GM12878 (cell line): ENCODE results near the gene NUDT22. TPM values are rescaled to one million over a fixed set of nuclear protein-coding genes. Genes with fewer than 3 reads are reported as not detected.
A peak's percentile ranks its signal among the peaks of the same experiment; 100 is the strongest.

ENCODE experiments used
- ATAC-seq: fragments of 200-7000 bp; cut with Tn5 transposase; 3 replicates; pipeline ENCODE4 v1.9.1; 2020; ENCODE audit warnings: mild to moderate bottlenecking, moderate library complexity
- BruUV-seq: library from RNA; stranded (reverse); fragments of 400-500 nt; replicated peaks from 2 replicates; lab custom pipeline; 2021; lab: Mats Ljungman, UMichigan
- CTCF ChIA-PET: fragments of 300-600 bp; sonication (Branson Sonifier 250); formaldehyde crosslinking; extraction: SDS; loops from one replicate; lab custom pipeline; 2021; ENCODE audit warnings: inconsistent platforms; lab: Yijun Ruan, JAX
- POLR2A ChIA-PET: fragments of 350-600 bp; formaldehyde crosslinking; extraction: SDS; loops from one replicate; lab custom pipeline; 2021; ENCODE audit warnings: inconsistent platforms; lab: Charles Lee
- RAD21 ChIA-PET: fragments of 300-600 bp; sonication (Branson Sonifier 250); formaldehyde crosslinking; loops from one replicate; lab custom pipeline; 2023; ENCODE audit warnings: antibody characterized with exemption; ENCODE audit not compliant: unreplicated experiment; lab: Charles Lee
- SMC1A ChIA-PET: fragments of 300-600 bp; sonication (Branson Sonifier 250); formaldehyde crosslinking; loops from one replicate; lab custom pipeline; 2023; ENCODE audit not compliant: unreplicated experiment, uncharacterized antibody; lab: Charles Lee
- DNase-seq: peaks from one replicate; pipeline ENCODE4 v3.0.0-alpha.2; 2011; ENCODE audit warnings: low read depth, low spot score
- FAIRE-seq: peaks from 3 replicates; lab custom pipeline; 2011; peaks lifted over from hg19 to GRCh38; lab: Jason Lieb, UNC
- H2AFZ ChIP-seq: 2 replicates; pipeline ENCODE4 v1.6.0; 2011; ENCODE audit warnings: low read depth, low read length, control low read depth; ENCODE audit not compliant: control insufficient read depth
- H3K27ac ChIP-seq: 2 replicates; pipeline ENCODE4 v1.5.1; 2011; ENCODE audit warnings: control low read depth; ENCODE audit not compliant: control insufficient read depth, insufficient read depth
- H3K27me3 ChIP-seq, 2 experiments: replicated peaks in 1 of 2; 2 replicates each; pipeline versions ENCODE4 v1.6.0 to v1.6.1; 2011; ENCODE audit warnings: low read length in 1 of 2; ENCODE audit not compliant: control insufficient read depth in 2 of 2, insufficient read depth in 2 of 2
- H3K36me3 ChIP-seq, 2 experiments: 2 replicates each; pipeline ENCODE4 v1.5.1; 2011; ENCODE audit warnings: low read length in 1 of 2; ENCODE audit not compliant: control insufficient read depth in 2 of 2, insufficient read depth in 2 of 2
- H3K4me1 ChIP-seq: 2 replicates; pipeline ENCODE4 v1.6.1; 2011; ENCODE audit warnings: mild to moderate bottlenecking, low read length, moderate library complexity, mixed read lengths; ENCODE audit not compliant: control insufficient read depth, insufficient read depth
- H3K4me2 ChIP-seq: 2 replicates; pipeline ENCODE4 v1.6.0; 2011; ENCODE audit warnings: control low read depth; ENCODE audit not compliant: control insufficient read depth, insufficient read depth
- H3K4me3 ChIP-seq: fragments of 200-600 bp; sonication (generic); 2 replicates; pipeline ENCODE4 v1.5.1; 2016
- H3K79me2 ChIP-seq: 2 replicates; pipeline ENCODE4 v1.6.0; 2011; ENCODE audit warnings: low read length; ENCODE audit not compliant: control insufficient read depth, insufficient read depth
- H3K9ac ChIP-seq: 2 replicates; pipeline ENCODE4 v1.8.0; 2011; ENCODE audit warnings: low read length, control low read depth, mixed read lengths; ENCODE audit not compliant: control insufficient read depth, insufficient read depth
- H3K9me3 ChIP-seq: replicated peaks from 3 replicates; pipeline ENCODE4 v1.5.1; 2011; ENCODE audit warnings: mild to moderate bottlenecking, low read length; ENCODE audit not compliant: control insufficient read depth, insufficient read depth
- H4K20me1 ChIP-seq: 2 replicates; pipeline ENCODE4 v1.6.0; 2011; ENCODE audit not compliant: control insufficient read depth, insufficient read depth
- BHLHE40 ChIP-seq, 2 experiments: fragments of 450-650 bp in 1 of 2; IDR thresholded peaks; 2 replicates each; pipeline ENCODE4 v1.6.1; 2011 to 2017; ENCODE audit warnings: low read depth in 2 of 2, borderline replicate concordance in 1 of 2, improper control_type of control experiment in 1 of 2, low read length in 1 of 2, mild to moderate bottlenecking in 1 of 2
- CBFB ChIP-seq: IDR thresholded peaks from 2 replicates; pipeline ENCODE4 v1.6.1; 2016; ENCODE audit warnings: antibody characterized with exemption, low read depth
- CHD4 ChIP-seq: fragments of 200-600 bp; sonication (generic); IDR thresholded peaks from 2 replicates; pipeline ENCODE4 v1.6.1; 2016; ENCODE audit warnings: mild to moderate bottlenecking
- ETV6 ChIP-seq, 2 experiments: fragments of 450-650 bp in 1 of 2; IDR thresholded peaks in 1 of 2; conservative IDR thresholded peaks in 1 of 2; 2 replicates each; pipeline ENCODE4 v1.6.1; 2014; ENCODE audit warnings: antibody characterized with exemption in 1 of 2, borderline replicate concordance in 1 of 2, low read depth in 1 of 2, mild to moderate bottlenecking in 1 of 2, moderate library complexity in 1 of 2
- HDAC2 ChIP-seq: fragments of 200-600 bp; sonication (generic); IDR thresholded peaks from 2 replicates; pipeline ENCODE4 v1.6.1; 2017
- HDAC6 ChIP-seq: fragments of 200-600 bp; sonication (generic); IDR thresholded peaks from one replicate; pipeline ENCODE4 v1.8.0; 2017; ENCODE audit warnings: antibody characterized with exemption; ENCODE audit not compliant: unreplicated experiment
- IKZF2 ChIP-seq, 2 experiments: fragments of 450-650 bp; IDR thresholded peaks; 2 replicates each; pipeline ENCODE4 v1.6.1; 2017; ENCODE audit warnings: mild to moderate bottlenecking in 2 of 2, moderate library complexity in 2 of 2
- MYB ChIP-seq: fragments of 150-350 bp; IDR thresholded peaks from 2 replicates; pipeline ENCODE4 v1.6.1; 2014; ENCODE audit warnings: mild to moderate bottlenecking, low read depth, low read length, borderline replicate concordance
- NRF1 ChIP-seq: conservative IDR thresholded peaks from 2 replicates; pipeline ENCODE4 v1.6.1; 2011; ENCODE audit warnings: mild to moderate bottlenecking, low read depth, low read length, improper control_type of control experiment
- POLR2A ChIP-seq: IDR thresholded peaks from 2 replicates; pipeline ENCODE4 v1.6.1; 2011; ENCODE audit warnings: low read depth, mild to moderate bottlenecking, low read length
- TBL1XR1 ChIP-seq: IDR thresholded peaks from 2 replicates; pipeline ENCODE4 v1.6.1; 2012; ENCODE audit warnings: low read depth, low read length, improper control_type of control experiment
- WRNIP1 ChIP-seq: IDR thresholded peaks from 2 replicates; pipeline ENCODE4 v1.6.1; 2011; ENCODE audit warnings: low read depth, low read length, improper control_type of control experiment, borderline replicate concordance
- ZNF24 ChIP-seq: fragments of 450-650 bp; IDR thresholded peaks from 2 replicates; pipeline ENCODE4 v1.6.1; 2017; ENCODE audit warnings: antibody characterized with exemption, mild to moderate bottlenecking
- ZNF274 ChIP-seq: IDR thresholded peaks from one replicate; pipeline ENCODE4 v1.8.0; 2011; ENCODE audit not compliant: insufficient read length, insufficient read depth
- ZNF384 ChIP-seq: IDR thresholded peaks from 2 replicates; pipeline ENCODE4 v1.6.1; 2012; ENCODE audit warnings: low read depth, mild to moderate bottlenecking, low read length, improper control_type of control experiment, borderline replicate concordance
- ZSCAN29 ChIP-seq: fragments of 450-650 bp; IDR thresholded peaks from 2 replicates; pipeline ENCODE4 v1.6.1; 2017; ENCODE audit warnings: mild to moderate bottlenecking, moderate library complexity
- ZZZ3 ChIP-seq: IDR thresholded peaks from 2 replicates; pipeline ENCODE4 v1.6.1; 2011; ENCODE audit warnings: low read depth; ENCODE audit not compliant: control insufficient read depth, insufficient read length
- WGBS: methylation state at CpG from one replicate; pipeline ENCODE4 v1.1.6; 2016; ENCODE audit warnings: low lambda C conversion rate; ENCODE audit not compliant: insufficient replicate concordance, insufficient coverage; ENCODE audit errors: missing lambda C conversion rate; 5-methylcytosine and 5-hydroxymethylcytosine counted together
- in situ Hi-C: fragments of 300-500 bp; cut with MboI; formaldehyde crosslinking; loops from 9 replicates; pipeline ENCODE4 v1.14.3; 2018; ENCODE audit warnings: mixed read lengths
- intact Hi-C: fragments of 100-400 bp; cut with micrococcal nuclease; formaldehyde crosslinking; loops from one replicate; pipeline ENCODE4 v1.14.2; 2022; ENCODE audit not compliant: unreplicated experiment
- polyA plus RNA-seq, 11 experiments: library from polyadenylated mRNA; depleted of rRNA in 4 of 11; unstranded in 6 of 11; stranded (reverse) in 5 of 11; fragments of >200 nt; fragmentation: Nextera tagmentation in 4 of 11; fragmentation: Illumina TruSeq in 1 of 11; extraction: Ambion mirVana in 4 of 11; extraction: Trizol in 1 of 11; gene quantifications; 1 replicate in 1 of 11; 2 replicates in 10 of 11; pipeline versions ENCODE4 v1.2.1 to v1.2.3, GENCODE V29; 2011 to 2016; ENCODE audit warnings: inconsistent platforms in 2 of 11, missing spikeins in 2 of 11, low read depth in 1 of 11
- total RNA-seq, 4 experiments: library from RNA; depleted of rRNA in 3 of 4; stranded (reverse); fragments of >200 nt in 3 of 4; fragmentation: Illumina TruSeq in 1 of 4; extraction: Trizol in 1 of 4; gene quantifications; 2 replicates each; pipeline versions ENCODE4 v1.2.1 to v1.2.3, GENCODE V29; 2013 to 2021
- TF ChIP-seq, protein P1 (sequence below): fragments of 450-650 bp; conservative IDR thresholded peaks from 2 replicates; pipeline ENCODE4 v1.6.1; 2017; ENCODE audit warnings: mild to moderate bottlenecking, moderate library complexity
- TF ChIP-seq, protein P2 (sequence below): fragments of 450-650 bp; IDR thresholded peaks from 2 replicates; pipeline ENCODE4 v1.6.1; 2017; ENCODE audit warnings: mild to moderate bottlenecking, low read depth, inconsistent platforms; ENCODE audit not compliant: poor library complexity, severe bottlenecking

NUDT22 gene
- total and polyA plus RNA-seq, 10 of the 15 experiments (the other 5 are each of a cell fraction or from before 2014, with no cell fraction given): 6.7 to 115 (median 64.7) TPM

DNA sequence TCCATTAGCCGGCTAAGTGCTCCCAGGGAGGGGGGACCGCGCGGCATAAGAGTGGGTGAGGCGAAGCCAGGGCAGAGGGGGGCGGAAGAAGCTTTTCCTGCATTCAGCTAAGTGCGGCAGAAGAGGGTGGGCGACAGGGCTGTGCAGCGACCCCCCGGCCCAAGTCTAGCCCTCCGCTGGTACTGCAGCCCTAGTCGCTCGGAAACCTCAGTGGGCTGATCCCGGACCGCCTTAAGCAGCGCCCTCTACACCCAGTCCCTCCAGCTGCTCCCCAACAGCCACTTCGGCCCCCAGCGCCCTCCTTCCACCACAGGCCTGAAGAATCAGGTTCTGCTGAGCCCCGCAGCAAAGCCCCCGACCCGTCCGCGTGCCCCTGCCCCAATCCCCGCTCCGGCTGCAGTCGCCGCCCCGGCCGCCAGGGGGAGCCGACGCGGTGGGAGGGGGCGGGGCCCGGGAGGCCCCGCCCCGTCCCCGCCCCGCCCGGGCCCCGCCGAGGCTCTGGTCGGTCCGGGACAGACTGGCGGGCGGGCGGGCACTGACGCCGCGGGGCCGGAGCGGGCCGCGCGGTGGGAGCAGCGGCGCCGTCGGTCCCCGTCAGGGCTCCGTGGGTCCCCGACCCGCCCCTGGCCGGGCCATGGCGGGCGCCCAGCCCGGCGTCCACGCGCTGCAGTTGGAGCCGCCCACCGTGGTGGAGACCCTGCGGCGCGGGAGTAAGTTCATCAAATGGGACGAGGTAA is 25.1 kb downstream of the NUDT22 start, which contains the start of gene PLCB3:
PLCB3 (plus strand) TSS at position 515 of the 737 bp plus-strand sequence; CDS start at position 635, 120 bp downstream.
- peak within 1 kb of the TSS; percentile 66 for H3K4me3 ChIP-seq
- SMC1A ChIA-PET: interaction anchor here (1.7 kb wide), 1 partner anchor 46 kb away, joined by 15 read pairs; the partner anchor contains the start of gene FERMT3
- peak within 1 kb of the TSS; percentile 82 for H3K9ac ChIP-seq
- in situ Hi-C loops: no loop called here
- peak within 1 kb of the TSS; percentile 100 for H3K4me2 ChIP-seq
- no peak within 1 kb of the TSS for H3K27ac ChIP-seq
- CTCF ChIA-PET: interaction anchor here (0.5 to 4.8 kb wide), 16 partner anchors 9 to 90 kb away, joined by 3 to 64 read pairs (median 5); partner anchors contain the start of genes CATSPERZ, FERMT3, FKBP2 and NUDT22
- DNase-seq (no peak), FAIRE-seq (no peak), ATAC-seq (peak; percentile 68)
- peaks cover 3% of the 10 kb centered on the region for H3K79me2 ChIP-seq
- H3K36me3 ChIP-seq: no peaks in the 10 kb centered on the region; a peak in 1 of 4 replicates
- WGBS: 2% methylated on average over 29 of the region's 75 CpGs
- no peaks in the 10 kb centered on the region for H3K9me3 ChIP-seq
- H2AFZ ChIP-seq: peak within 1 kb of the TSS; percentile 85
- no TSS peak for BruUV-seq
- no peaks in the 10 kb centered on the region for H4K20me1 ChIP-seq
- RAD21 ChIA-PET: interaction anchor here (1.0 to 3.1 kb wide), 7 partner anchors 10 to 67 kb away, joined by 3 to 30 read pairs (median 4); partner anchors contain the start of genes CATSPERZ, FERMT3, FKBP2 and PRDX5
- peaks cover 10% of the 10 kb centered on the region for H3K4me1 ChIP-seq
- intact Hi-C loops: loop anchor here (2.0 kb wide), 2 partner anchors 18 to 50 kb away; partner anchors contain the start of gene CATSPERZ
- POLR2A ChIA-PET: interaction anchor here (1.0 to 2.0 kb wide), 8 partner anchors 10 to 54 kb away, joined by 3 to 12 read pairs (median 6); partner anchors contain the start of genes ESRRA, FERMT3 and FKBP2
- no peaks in the 10 kb centered on the region for H3K27me3 ChIP-seq
- TF ChIP-seq, protein P1, sequence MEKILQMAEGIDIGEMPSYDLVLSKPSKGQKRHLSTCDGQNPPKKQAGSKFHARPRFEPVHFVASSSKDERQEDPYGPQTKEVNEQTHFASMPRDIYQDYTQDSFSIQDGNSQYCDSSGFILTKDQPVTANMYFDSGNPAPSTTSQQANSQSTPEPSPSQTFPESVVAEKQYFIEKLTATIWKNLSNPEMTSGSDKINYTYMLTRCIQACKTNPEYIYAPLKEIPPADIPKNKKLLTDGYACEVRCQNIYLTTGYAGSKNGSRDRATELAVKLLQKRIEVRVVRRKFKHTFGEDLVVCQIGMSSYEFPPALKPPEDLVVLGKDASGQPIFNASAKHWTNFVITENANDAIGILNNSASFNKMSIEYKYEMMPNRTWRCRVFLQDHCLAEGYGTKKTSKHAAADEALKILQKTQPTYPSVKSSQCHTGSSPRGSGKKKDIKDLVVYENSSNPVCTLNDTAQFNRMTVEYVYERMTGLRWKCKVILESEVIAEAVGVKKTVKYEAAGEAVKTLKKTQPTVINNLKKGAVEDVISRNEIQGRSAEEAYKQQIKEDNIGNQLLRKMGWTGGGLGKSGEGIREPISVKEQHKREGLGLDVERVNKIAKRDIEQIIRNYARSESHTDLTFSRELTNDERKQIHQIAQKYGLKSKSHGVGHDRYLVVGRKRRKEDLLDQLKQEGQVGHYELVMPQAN: 0 out of 2 replicates have a peak, but pooled peaks have one; percentile 56
- no peak for TF ChIP-seq CHD4
- TF ChIP-seq ZSCAN29: no peak
- TF ChIP-seq TBL1XR1: no peak
- no peak for TF ChIP-seq ZNF274
- TF ChIP-seq CBFB: no peak
- no peak for TF ChIP-seq IKZF2 (IDR thresholded peaks at IDR 0.05)
- TF ChIP-seq POLR2A: peak; percentile 74
- no peak for TF ChIP-seq WRNIP1
- TF ChIP-seq HDAC2: no peak
- no peak for TF ChIP-seq ZNF24
- TF ChIP-seq ETV6 (conservative IDR thresholded peaks at IDR 0.05 in 1 of 2, IDR thresholded peaks at IDR 0.05 in 1 of 2; ENCODE audit: borderline replicate concordance in 1 of 2, low read depth in 1 of 2): no peak
- TF ChIP-seq, protein P2, sequence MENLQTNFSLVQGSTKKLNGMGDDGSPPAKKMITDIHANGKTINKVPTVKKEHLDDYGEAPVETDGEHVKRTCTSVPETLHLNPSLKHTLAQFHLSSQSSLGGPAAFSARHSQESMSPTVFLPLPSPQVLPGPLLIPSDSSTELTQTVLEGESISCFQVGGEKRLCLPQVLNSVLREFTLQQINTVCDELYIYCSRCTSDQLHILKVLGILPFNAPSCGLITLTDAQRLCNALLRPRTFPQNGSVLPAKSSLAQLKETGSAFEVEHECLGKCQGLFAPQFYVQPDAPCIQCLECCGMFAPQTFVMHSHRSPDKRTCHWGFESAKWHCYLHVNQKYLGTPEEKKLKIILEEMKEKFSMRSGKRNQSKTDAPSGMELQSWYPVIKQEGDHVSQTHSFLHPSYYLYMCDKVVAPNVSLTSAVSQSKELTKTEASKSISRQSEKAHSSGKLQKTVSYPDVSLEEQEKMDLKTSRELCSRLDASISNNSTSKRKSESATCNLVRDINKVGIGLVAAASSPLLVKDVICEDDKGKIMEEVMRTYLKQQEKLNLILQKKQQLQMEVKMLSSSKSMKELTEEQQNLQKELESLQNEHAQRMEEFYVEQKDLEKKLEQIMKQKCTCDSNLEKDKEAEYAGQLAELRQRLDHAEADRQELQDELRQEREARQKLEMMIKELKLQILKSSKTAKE: no peak
- TF ChIP-seq HDAC6: no peak
- no peak for TF ChIP-seq ZNF384
- no peak for TF ChIP-seq NRF1
- TF ChIP-seq BHLHE40 (IDR thresholded peaks at IDR 0.05; ENCODE audit: borderline replicate concordance in 1 of 2, low read depth in 2 of 2, low read length in 1 of 2): peak; percentile 21 to 26; a peak in 1 of 4 replicates
- no peak for TF ChIP-seq MYB
- no peak for TF ChIP-seq ZZZ3
